Activated gamma-delta T cell treated with Interleukin-2 at 50 U/mL for 16 hours (primary cell): ENCODE results near the gene NADK.

Source experiments
- DNase-seq: peaks from one replicate; pipeline ENCODE4 v3.0.0-alpha.2; 2020

NADK gene

DNA sequence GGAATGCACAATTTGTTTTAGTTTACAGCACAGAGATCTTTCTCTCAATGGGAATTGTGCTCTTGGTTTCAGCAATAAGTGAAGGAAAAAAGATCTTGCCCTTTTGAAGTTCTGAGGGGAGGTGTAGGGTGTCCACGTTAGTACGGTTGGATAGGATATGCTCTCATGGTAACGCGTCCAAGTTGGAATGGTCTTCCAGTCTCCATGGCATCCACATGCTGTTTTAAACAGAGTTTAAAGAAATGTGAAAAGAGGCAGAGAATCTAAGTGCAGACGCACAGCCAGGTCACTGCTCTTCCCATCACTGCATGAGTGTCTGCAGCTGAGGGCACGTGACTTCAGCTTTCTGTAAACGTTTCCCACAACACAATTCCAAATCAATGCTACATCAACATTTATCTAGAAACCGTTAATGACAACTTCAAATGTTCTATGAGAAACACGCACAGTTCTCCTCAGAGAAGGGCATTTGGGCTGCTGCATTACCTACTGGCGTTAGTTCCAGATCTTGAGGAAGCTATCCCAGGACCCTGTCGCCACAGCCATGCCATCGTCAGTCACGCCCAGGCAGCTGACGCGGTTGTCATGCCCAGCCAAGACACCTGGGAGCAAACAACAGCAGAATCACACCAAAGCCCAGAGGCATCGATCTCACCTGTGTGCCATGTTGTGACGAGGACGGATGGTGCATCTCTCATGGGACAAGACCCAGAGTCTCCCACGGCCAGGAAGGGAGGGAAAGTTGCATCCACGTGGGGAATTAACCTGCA lies 8.8 kb upstream of the NADK start:
- no peak for DNase-seq

DNA sequence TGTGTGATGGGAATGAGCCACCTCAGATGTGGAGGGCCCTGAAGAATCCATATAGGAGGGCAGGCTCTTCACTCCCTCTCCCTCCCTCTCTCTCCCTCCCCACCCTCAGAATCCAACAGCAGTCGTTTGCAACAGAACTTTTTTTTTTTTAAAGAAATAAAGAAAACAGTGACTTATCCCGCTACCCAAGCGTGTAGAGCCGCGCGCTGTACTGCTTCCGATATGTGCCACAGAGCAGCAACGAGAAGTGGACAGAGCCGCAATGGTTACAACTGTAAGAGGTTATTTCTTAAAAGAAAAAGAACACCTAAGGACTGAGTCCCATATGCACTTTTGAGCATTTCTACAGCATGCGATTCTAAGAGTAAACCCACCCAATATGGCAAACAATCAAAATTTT lies 7.4 kb upstream of the NADK start:
- DNase-seq = no peak

DNA sequence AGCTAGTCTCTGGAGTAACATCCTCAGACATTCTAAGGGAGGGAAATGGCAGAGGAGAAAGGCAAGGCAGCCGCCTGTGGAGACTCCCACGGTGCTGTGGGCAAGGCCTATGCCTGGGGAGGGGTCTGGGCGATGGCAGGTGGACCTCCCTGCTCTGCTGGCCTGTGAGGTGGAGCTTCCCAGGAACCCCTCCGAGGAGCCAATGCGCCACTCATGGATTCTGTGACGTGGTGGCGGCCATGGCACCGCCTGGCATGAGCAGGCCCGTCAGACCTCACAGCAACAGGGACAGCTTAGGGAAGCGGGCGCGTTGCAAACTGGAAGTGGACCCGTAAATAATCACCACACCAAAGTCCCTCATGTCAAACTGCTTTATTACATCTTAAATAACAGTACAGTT lies 6.7 kb upstream of the NADK start:
- no peak for DNase-seq

DNA sequence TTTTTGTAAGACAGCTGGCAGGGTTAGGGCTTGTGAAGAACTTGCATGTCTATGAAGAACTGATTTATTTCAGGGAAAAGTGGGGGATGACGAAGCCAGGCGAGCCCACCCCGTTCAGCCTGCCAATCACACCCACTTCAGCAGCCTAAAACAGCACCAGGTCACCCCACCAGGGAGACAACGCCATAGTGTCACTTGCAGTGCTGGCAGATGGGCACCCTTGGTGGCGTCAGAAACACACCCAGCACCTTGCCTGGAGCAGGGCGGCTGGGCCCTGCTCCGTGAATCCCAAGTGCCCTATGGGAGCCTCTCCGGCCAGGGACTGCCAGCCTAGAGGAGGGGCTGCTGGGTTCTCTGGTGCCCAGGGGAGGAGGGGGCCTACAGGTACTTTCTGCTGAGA lies 5.0 kb upstream of the NADK start:
- no peak for DNase-seq

DNA sequence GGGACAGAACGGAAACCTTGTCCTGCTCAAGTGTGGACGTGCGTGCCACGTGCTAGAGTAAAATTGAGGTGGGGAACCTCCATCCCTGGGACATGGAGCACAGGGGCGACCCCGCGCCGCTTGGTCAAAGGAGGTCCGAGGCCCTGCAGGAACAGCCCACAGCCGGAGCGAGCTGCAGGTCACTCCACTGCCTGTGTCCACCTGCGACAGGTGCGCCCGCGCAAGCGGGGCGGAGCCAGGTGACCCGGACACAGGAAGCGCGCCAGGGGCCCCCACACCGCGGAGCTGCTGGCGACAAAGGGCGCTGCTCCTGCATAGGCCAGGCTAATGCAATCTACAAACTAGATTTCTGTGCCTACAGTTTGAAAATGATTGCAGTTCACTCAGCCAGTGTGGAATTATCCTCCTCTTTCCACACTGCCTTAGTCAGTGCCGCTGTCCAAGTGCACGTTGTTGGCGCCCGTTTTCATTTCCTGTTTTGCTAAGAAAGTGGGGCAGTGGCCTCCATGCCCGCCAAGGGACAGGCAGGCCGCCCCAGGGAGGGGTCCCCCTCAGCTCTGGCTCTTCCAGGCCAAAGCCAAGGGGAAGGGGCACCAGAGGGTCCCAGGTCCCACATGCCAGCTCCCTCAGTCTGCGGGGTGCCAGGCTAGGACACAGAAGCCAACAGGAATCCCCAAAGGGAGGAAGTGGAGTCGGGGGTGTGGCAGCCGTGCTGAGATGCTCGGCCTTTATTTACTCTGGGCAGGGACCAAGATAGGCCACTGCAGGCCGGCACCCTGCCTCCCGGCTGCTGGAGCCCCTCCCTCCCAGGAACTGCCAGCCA lies 4.3 kb upstream of the NADK start:
- no peak for DNase-seq

DNA sequence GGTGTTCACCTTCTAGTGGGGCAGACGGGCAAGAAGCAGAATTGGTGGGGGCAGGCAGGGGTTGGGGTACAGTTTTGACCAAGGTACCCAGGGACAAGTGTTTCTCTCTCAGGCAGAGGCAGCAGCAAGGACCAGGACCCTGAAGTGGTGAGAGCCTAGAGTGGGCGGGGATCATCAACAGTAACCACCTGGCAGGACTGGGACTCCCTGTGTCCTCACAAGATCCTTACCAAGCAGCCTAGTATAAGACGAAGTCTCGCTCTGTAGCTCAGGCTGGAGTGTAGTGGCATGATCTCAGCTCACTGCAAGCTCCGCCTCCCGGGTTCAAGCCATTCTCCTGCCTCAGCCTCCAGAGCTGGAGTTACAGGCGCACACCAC lies 3.2 kb upstream of the NADK start:
- DNase-seq = no peak

DNA sequence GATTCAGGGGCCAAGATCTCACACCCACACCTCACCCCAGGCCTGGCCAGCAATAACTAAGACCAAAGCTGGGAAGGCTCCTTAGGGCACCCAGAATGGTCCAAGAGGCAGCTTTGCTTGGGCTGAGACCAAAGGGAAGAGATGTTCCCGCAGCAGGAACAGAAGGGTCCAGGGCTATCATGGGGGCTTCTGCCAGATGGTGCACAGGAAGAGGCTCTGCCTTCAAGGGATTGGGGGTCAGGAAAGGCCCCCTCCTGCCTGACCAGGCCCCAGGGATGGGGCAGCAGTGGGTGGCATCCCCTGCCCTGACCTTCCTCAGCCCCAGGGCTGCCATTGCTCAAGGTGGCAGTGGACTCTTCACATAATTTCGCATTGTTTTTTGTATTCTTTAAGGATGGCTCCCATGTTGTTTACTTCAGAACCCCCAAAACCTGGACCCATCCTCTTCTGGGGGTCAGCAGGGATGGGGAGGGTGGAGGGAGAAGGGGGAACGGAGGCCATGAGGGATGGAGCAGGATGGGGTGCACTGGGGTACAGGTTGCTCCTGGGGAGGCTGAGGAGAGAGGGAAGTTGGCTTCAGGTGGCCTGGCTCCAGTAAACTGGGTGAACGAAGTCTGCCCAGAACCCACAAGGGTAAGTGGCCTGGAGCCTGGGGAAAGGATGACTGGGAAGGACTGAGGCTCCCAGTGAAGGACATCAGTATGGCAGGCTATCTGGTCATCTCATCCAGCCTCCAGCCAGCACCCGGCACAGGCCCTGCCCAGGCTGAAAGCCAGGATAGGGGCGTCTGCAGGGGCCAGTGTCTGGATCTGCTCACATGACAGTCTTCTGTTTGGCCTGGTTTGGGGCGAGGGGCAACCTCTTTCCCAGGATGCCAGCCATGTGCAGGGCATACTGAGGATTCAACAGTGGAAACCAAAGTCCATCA lies 2.6 kb upstream of the NADK start:
- DNase-seq = no peak

DNA sequence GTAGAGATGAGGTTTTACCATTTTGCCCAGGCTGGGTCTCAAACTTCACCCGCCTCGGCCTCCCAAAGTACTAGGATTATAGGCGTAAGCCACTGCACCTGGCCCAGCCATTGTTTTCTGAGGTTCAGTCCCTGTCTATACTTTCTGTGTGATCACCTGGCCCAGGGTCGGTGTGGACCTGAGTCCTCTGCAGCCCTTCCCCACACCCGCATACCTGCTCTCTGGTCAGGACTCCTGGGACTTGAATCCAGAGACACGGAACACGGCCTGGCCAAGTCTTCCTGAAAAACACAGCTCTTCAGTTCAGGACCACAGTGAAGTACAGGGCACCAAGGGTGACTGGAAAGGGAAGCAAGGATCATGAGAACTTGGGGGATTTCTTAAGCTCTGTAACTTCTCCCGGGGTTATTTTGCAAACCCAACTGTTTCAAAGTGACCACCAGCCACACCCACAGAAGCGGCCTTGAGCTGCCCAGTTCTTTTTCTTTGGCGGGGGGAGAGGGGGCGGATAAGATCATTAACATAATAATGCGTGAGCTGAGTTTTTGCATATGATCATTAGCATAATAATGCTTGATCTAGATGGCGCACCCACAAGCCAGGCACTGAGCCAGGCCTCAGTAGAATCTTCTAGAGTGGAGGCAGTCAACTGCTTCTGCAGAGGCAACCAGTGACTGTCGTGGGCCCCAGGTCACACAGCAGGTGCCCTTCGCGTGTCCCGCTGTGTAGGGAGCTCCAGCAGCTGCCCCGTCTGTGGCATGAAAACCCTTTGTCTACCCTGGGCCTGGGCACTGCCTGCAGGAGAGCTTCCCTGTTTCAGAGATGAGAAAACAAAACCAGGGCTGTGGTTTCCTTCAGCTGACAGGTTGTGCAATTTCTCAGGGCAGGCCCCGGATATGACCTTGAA lies 1.7 kb upstream of the NADK start:
- DNase-seq = peak; percentile 56

DNA sequence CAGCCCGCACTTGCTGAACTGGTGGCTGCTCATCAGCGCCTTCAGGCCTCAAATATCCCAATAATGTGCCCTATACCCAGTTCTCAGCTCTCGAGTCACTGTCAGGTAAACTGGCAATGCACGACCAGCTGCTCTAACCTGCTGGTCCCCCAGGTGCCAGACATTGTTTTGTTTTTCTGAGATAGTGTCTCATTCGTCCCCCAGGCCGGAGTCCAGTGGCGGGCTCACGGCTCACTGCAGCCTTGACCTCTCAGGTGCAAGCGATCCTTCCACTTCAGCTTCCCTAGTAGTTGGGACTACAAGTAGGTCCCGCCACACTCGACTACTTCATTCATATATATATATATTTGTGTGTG lies 1.0 kb upstream of the NADK start:
- DNase-seq = no peak

DNA sequence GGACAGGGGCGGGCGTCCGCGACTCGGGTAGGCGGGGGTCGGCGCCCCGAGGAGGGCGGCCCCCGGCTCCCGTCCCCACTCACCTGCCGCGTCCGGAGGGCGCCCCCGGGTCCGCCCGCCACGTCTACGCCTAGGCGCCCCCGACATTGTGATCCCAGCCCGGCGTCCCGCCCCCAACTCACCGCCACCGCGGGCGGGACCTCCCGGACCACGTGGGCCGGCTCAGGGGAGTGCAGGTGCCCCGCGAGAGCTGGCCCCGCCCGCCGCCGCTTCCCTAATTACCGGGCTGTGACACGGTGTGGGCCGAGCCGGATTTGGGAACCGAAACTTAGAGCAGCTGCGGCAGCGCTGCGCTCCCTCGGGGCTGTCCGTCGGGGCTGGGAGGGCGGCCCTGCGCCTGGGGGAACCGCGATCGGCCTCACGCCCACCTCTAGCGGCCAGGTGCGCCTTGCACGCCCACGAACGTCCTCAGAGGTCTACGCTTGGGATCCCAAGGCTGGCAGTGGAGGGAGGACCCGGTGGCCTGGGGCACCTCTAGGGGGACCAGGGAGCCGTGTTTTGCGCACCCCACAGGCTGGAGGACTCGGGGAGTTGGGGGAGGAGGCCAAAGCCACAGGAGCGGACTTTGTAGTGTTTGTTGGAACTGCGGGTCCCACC lies 521 bp upstream of the NADK start:
- peak; percentile 61 for DNase-seq

DNA sequence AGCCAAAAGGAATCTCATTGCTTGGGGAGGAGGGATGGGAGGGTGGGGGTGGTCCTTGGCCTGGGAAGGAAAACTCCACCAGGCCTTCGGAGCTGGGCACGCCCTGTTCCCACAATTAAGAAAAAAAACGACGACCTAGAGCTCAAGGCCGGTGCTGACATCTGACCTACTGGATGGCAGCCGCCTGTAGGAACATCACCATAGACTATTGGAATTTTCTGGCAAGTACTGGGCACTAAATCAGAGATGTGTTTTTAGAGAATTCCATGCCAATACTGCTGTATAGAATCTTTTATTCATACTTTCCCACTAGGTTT lies 729 bp downstream of the NADK start:
- DNase-seq = no peak

DNA sequence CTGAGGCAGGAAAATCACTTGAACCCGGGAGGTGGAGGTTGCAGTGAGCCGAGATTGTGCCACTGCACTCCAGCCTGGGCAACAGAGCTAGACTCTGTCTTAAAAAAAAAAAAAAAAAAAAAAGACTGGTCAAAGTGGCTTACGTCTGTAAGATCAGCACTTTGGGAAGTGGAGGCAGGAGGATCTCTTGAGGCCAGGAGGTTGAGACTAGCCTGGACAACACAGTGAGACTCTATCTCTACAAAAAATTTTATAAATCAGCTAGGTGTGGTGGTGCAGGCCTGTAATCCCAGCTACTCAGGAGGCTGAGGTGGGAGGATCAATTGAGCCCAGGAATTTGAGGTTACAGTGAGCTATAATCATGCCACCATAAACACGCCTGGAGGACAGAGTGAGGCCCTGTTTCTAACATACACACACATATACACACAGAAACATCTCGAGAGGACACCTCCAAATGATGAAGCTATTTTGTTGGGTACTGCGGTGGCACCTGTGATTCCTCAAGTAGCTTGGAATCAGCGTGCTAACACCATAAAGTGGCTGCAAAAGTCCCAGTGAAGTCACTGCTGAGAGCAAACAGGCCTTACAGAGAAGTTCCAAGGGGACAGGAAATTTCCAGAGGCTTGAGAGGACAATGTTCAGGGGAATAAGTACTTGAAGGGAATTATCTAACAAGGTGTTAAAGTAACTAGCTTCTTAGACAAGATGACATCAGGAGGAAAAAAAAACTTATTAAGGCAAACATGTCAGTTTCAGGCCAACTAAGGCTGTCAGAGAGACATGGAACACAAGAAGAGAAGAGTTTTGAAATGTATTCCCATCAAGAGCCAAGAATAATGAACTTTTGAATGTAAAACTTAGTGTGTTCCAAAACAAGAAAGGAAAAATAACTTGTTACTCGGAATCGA lies 1.3 kb downstream of the NADK start:
- DNase-seq = no peak

DNA sequence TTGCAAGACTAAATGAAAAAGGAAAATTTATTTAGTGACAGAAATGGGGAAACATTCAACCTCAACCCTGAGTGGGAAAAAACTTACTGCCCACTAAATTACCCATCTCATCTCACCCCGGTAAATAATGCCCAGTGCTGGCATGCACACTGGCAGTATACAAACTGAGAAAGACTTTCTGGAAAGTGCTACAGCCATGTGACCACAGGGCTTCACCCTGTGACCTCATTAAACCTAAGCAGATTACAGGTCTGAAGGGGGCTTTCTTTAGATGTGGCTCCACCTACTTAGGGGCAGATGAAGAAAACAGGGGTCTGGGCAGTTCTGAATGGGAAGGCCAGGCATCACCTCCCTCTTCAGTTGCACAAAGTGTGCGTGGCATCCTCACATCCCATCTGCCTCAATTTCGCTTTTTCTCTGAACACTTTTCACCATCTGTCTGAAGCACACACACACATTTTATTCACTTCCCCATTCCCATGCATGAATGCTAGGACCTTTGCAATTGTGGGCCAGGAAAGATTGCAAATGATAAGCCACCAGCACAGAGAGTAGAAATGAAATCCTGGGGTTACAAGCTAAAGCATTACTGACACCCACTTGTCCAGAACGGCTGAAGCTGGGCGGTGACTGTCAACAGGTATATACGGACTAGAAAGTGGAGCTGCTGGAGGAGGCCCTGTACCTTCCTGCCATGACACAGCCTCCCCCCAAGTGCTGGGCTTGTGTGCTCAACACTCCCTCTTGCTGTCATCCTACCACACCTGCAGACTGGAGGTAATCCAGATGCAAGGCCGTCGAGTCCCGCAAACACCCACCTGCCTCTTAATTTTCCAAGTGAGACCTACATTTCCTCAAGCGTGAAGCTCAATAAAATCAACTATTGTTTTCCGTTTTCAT lies 2.7 kb downstream of the NADK start:
- DNase-seq = no peak

DNA sequence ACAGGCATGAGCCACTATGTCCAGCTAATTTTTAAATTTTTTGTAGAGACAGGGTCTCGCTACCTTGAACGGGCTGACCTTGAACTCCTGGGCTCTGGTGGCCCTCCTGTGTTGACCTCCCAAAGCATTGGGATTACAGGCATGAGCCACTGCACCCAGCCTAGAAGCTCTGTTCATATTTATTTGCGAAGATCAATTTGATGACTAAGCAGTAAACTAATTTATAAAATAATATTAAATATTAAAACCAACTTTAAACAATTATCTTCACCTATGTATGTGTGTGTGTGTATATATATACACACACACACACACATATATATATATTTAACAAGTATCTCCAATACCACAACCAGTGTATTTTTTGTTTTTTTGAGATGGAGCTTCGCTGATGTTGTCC lies 4.4 kb downstream of the NADK start:
- no peak for DNase-seq

DNA sequence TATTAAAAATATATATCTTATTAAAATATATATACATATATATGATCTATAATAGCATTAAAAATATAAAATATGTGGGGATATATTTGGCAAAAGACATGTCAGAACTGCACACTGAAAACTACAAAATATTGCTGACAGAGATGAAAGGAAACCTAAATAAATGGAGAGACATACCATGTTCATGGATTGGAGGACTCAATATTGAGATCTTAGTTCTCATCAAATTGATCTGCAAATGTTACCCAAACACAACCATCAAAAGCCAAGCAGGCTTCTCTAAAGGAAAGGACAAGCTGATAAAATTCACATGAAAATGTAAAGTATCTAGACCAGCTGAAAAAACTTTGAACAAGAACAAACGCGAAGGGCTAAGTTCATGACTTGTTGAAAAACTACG lies 7.2 kb downstream of the NADK start:
- DNase-seq = no peak

DNA sequence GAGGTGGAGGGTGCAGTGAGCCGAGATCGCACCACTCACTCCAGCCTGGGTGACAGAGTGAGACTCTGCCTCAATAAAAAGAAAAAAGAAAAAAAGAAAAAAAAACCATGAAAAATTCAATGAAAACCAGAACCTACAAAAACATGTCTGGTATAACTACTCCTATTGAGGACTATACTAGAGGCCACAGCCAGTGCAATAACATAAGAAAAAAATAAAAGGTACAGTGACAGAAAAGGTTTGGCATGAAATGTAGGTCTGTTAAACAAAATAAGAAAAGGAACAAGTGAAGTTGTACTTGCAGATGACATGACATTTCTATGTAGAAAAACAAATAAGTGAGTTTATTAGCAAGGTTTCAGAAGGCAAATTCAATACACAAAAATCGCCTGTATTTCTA lies 8.2 kb downstream of the NADK start:
- DNase-seq = no peak

DNA sequence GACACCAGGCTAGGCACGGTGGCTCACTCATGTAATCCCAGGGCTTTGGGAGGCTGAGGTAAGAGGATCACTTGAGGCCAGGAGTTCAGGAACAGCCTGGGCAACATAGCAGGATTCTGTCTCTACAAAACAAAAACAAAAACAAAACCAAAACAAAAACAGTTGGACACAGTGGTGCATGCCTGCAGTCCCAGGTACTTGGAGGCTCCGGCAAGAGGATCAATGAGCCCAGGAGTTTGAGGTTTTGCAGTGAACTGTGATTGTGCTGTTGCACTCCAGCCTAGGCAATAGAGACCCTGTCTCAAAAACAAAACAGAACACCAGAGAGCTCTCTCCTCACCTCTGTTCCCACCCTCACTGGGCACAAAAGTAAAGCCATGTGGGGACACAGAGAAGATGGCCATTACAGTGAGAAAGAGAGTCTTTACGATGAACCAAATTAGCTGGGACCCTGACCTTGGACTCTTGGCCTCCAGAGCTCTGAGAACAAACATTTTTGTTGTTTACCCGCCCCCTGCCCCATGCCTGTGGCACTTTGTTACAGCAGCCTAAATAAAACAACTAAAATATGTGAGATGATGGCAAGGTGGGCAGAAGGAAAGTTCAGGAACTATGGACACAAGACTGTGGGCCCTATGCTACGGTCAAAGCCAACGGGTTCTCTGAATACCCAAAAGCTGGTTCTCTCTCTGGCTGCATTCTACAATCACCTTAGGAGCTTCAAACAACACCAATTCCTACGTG lies 9.8 kb downstream of the NADK start:
- DNase-seq = no peak

DNA sequence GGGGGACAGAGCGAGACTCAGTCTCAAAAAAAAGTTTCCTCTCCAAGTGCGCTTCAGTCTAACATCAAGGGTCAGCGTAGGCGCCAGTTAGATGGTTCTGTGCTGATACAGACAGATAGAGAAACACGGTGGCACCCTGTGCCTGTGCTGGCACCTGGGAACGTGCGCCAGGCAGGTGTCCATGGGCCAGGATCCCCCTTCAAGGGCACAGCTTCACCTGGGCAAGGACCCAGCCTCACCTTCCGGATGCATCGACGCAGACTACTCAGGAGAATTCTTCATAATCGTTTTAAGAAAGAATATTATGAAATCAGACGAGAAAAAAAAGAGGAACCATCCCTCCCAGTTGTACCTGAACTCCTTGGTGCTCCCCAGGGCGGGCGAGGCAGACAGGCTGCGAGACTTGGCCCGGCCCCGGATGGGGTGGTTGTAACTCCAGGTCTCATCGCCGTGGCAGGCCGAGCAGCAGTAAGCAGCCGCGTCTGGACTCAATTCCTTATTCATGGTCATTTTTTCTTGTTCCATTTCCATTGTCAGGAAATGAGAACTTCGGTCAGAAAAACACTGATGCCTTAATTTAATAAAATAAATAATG lies 13.3 kb downstream of the NADK start:
- no peak for DNase-seq
